BJ (cell line): ENCODE data around the gene SCARF1. TPM values are rescaled to one million over a fixed set of nuclear protein-coding genes. Genes with fewer than 3 reads are reported as not detected.

ENCODE experiments used
- CTCF ChIA-PET: fragments of 350-600 bp; formaldehyde crosslinking; extraction: SDS; loops from one replicate; lab custom pipeline; 2021; ENCODE audit warnings: antibody characterized with exemption, inconsistent platforms; lab: Yijun Ruan, JAX
- POLR2A ChIA-PET: fragments of 300-600 bp; sonication (Branson Sonifier 250); formaldehyde crosslinking; extraction: SDS; loops from one replicate; lab custom pipeline; 2021; ENCODE audit warnings: antibody characterized with exemption; lab: Charles Lee
- DNase-seq: peaks from one replicate; pipeline ENCODE4 v3.0.0-alpha.2; 2011; ENCODE audit warnings: low read depth
- H3K27me3 ChIP-seq: 2 replicates; pipeline ENCODE4 v1.6.0; 2011; ENCODE audit warnings: low read length; ENCODE audit not compliant: control insufficient read depth, insufficient read depth
- H3K36me3 ChIP-seq: 2 replicates; pipeline ENCODE4 v1.5.1; 2011; ENCODE audit warnings: low read length; ENCODE audit not compliant: control insufficient read depth, insufficient read depth
- H3K4me3 ChIP-seq: 2 replicates; pipeline ENCODE4 v1.5.1; 2011; ENCODE audit warnings: low read depth, mild to moderate bottlenecking, control low read depth, low read length
- CTCF ChIP-seq: IDR thresholded peaks from 2 replicates; pipeline ENCODE4 v1.5.1; 2011; ENCODE audit warnings: low read depth, mild to moderate bottlenecking, control low read depth, inconsistent platforms, low read length, moderate library complexity; ENCODE audit not compliant: insufficient read depth
- polyA plus RNA-seq: library from polyadenylated mRNA; depleted of rRNA; stranded (reverse); fragments of >200 nt; gene quantifications from 2 replicates; pipeline ENCODE4 v1.2.3, GENCODE V29; 2011

The SCARF1 gene
- polyA plus RNA-seq, 1 experiment = 0.12 TPM

- ChIA-PET CTCF (no interaction called here), POLR2A (no interaction called here)
- DNase-seq = no peak
- no peaks in the 10 kb centered on the region for H3K27me3 ChIP-seq
- no peak for TF ChIP-seq CTCF
- H3K4me3 ChIP-seq = no peak overlapping the region
- H3K36me3 ChIP-seq = no peaks in the 10 kb centered on the region
Observed at GRCh38 chr17:1601571-1601970, 44.0 kb downstream of the SCARF1 start.

GRCh38 chr17:1598399-1599095, 47.0 kb downstream of the SCARF1 start:
- no peak overlapping the region for H3K4me3 ChIP-seq
- no peak for TF ChIP-seq CTCF
- H3K27me3 ChIP-seq = no peaks in the 10 kb centered on the region
- DNase-seq = no peak
- POLR2A ChIA-PET = no interaction called here
- no peaks in the 10 kb centered on the region for H3K36me3 ChIP-seq
- CTCF ChIA-PET = interaction anchor here (0.8 kb wide), 1 partner anchor 70 kb away, joined by 3 read pairs; no protein-coding TSS in a partner anchor

GRCh38 chr17:1597861-1598342, 47.6 kb downstream of the SCARF1 start:
- H3K36me3 ChIP-seq = no peaks in the 10 kb centered on the region
- TF ChIP-seq CTCF = no peak
- H3K27me3 ChIP-seq = no peaks in the 10 kb centered on the region
- POLR2A ChIA-PET = no interaction called here
- DNase-seq = no peak
- CTCF ChIA-PET = interaction anchor here (1.0 kb wide), 1 partner anchor 30 kb away, joined by 3 read pairs; no protein-coding TSS in a partner anchor
- no peak overlapping the region for H3K4me3 ChIP-seq

- no peaks in the 10 kb centered on the region for H3K27me3 ChIP-seq
- CTCF ChIA-PET = no interaction called here
- no peak for DNase-seq
- no peak overlapping the region for H3K4me3 ChIP-seq
- POLR2A ChIA-PET = no interaction called here
- no peak for TF ChIP-seq CTCF
- H3K36me3 ChIP-seq = no peaks in the 10 kb centered on the region; the same call in 1 of the 2 replicates
Observed at GRCh38 chr17:1593630-1593931, 52.0 kb downstream of the SCARF1 start.

- no peak for DNase-seq
- Histone ChIP-seq H3K36me3 (no peaks in the 10 kb centered on the region; the same call in 1 of the 2 replicates), H3K27me3 (no peaks in the 10 kb centered on the region), H3K4me3 (no peak overlapping the region)
- POLR2A ChIA-PET = no interaction called here
- TF ChIP-seq CTCF = no peak
- CTCF ChIA-PET = no interaction called here
Observed at GRCh38 chr17:1592751-1593629, 52.5 kb downstream of the SCARF1 start.
